ENCODE results near the gene ZNF804A. TPM values are rescaled to one million over a fixed set of nuclear protein-coding genes. Genes with fewer than 3 reads are reported as not detected.

The ZNF804A gene
- total and polyA plus RNA-seq, 2 of the 8 experiments (the other 6 are each of a cell fraction or from before 2014, with no cell fraction given), result 0.02 TPM; not detected in 1

DNA sequence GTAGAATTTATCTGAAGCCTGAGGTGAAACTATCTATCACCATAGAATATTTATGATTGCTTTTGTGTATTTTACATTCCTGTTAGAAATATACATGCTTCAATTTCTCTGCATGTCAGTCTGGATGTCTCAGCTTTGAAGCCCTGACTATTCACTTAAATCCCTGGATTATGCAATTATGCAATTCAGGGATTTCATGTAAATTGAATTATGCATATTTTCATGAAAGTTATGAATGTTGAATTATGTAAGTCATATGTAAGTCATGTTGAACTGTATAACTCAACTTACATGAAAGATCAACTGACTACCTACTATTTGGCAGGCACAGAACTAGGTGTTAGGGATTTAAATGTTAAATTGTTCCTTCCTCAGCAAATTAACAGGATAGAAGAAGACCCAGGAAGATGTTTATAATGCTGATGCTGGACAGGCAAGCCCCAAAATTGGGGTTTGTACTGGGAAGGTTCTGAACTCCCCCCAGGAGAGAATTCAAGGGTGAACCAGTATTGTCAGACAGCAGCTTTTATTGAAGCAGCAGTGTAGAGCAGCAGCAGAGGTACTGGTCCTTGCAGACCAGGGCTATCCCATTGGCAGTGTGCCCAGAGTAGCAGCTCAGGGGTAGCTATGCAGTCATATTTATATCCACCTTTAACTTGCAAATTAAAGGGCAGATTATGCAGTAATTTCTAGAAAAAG is 236.5 kb downstream of the ZNF804A start:
- H3K9me3 ChIP-seq (ENCODE audit: insufficient read depth in 2 of 2, low read depth in 1 of 2, low read length in 1 of 2), result no peaks in the 10 kb centered on the region
- H2AK5ac ChIP-seq (ENCODE audit: low read depth, low read length), result no peak overlapping the region

More for the DNA sequence above, 236.5 kb downstream of the ZNF804A start:
- Histone ChIP-seq H3K79me1 (ENCODE audit: low read depth, low read length) (no peaks in the 10 kb centered on the region), H3K23ac (ENCODE audit: insufficient read length) (no peak overlapping the region), H2BK20ac (ENCODE audit: low read length) (no peak overlapping the region), H4K8ac (ENCODE audit: extremely low read depth, insufficient read depth, low read length) (no peak overlapping the region), H3K4me1 (replicated peaks in 1 of 4; ENCODE audit: control insufficient read depth in 3 of 4, insufficient read depth in 4 of 4, low read length in 3 of 4) (peaks cover 0 to 2% (median 0%) of the 10 kb centered on the region in 4 experiments; a peak in 2 of 7 replicates), H4K91ac (replicated peaks; ENCODE audit: insufficient read length, low read length) (no peak overlapping the region), H2BK120ac (replicated peaks; ENCODE audit: low read depth, low read length) (no peak overlapping the region), H3K14ac (ENCODE audit: insufficient read length) (no peak overlapping the region), H3K18ac (ENCODE audit: extremely low read depth, low read length) (no peak overlapping the region), H2BK15ac (ENCODE audit: low read length) (no peak overlapping the region), H3K27me3 (replicated peaks in 1 of 4; ENCODE audit: control insufficient read depth in 3 of 4, extremely low read depth in 1 of 4, insufficient read depth in 3 of 4, low read length in 3 of 4) (no peaks in the 10 kb centered on the region), H2BK5ac (ENCODE audit: low read depth, low read length) (no peak overlapping the region), H3K23me2 (ENCODE audit: low read depth, low read length) (no peaks in the 10 kb centered on the region), H2BK12ac (ENCODE audit: low read depth, low read length) (no peak overlapping the region), H3K79me2 (ENCODE audit: control insufficient read depth in 1 of 2, insufficient read depth in 2 of 2, low read length in 2 of 2) (no peaks in the 10 kb centered on the region), H3K4me2 (ENCODE audit: insufficient read depth in 1 of 2, low read depth in 2 of 2, low read length in 2 of 2) (no peak overlapping the region), H3K56ac (replicated peaks; ENCODE audit: insufficient read length, low read depth, low read length) (no peak overlapping the region), H4K20me1 (replicated peaks in 1 of 2; ENCODE audit: control insufficient read depth in 1 of 2, insufficient read depth in 2 of 2, low read length in 2 of 2) (no peaks in the 10 kb centered on the region), H3K36me3 (ENCODE audit: control insufficient read depth in 2 of 4, insufficient read depth in 4 of 4, low read length in 3 of 4) (no peaks in the 10 kb centered on the region), H3K27ac (ENCODE audit: low read depth, low read length) (no peak overlapping the region), H4K5ac (ENCODE audit: insufficient read length, low read depth, low read length) (no peak overlapping the region), H2AFZ (ENCODE audit: low read length) (no peak overlapping the region), H3K4me3 (ENCODE audit: extremely low read depth in 1 of 4, insufficient read depth in 2 of 4, low read depth in 3 of 4, low read length in 4 of 4) (no peak overlapping the region), H3K9ac (replicated peaks in 1 of 4; ENCODE audit: extremely low read depth in 1 of 4, low read depth in 3 of 4, low read length in 3 of 4) (no peak overlapping the region), H3K4ac (replicated peaks; ENCODE audit: insufficient read length, low read depth, low read length) (no peak overlapping the region)
- no peak for DNase-seq (ENCODE audit: low read depth in 1 of 2, low spot score in 2 of 2)
- POLR2A ChIA-PET (ENCODE audit: partially characterized antibody), result no interaction called here
- CTCF ChIA-PET (ENCODE audit: partially characterized antibody), result no interaction called here
- no peak for FAIRE-seq
- TF ChIP-seq EZH2 (IDR thresholded peaks at IDR 0.05; ENCODE audit: low read depth, low read length, severe bottlenecking) (no peak), HDAC2 (IDR thresholded peaks at IDR 0.05; ENCODE audit: borderline replicate concordance in 1 of 2, low read depth in 2 of 2, low read length in 2 of 2) (no peak), MAFK (IDR thresholded peaks at IDR 0.05; ENCODE audit: low read depth, low read length) (no peak), CTBP2 (IDR thresholded peaks at IDR 0.05; ENCODE audit: borderline replicate concordance, insufficient read depth, insufficient read length, low read length) (no peak), TEAD4 (IDR thresholded peaks at IDR 0.05; ENCODE audit: low read depth, low read length) (no peak)
- TF ChIP-seq, protein P1, sequence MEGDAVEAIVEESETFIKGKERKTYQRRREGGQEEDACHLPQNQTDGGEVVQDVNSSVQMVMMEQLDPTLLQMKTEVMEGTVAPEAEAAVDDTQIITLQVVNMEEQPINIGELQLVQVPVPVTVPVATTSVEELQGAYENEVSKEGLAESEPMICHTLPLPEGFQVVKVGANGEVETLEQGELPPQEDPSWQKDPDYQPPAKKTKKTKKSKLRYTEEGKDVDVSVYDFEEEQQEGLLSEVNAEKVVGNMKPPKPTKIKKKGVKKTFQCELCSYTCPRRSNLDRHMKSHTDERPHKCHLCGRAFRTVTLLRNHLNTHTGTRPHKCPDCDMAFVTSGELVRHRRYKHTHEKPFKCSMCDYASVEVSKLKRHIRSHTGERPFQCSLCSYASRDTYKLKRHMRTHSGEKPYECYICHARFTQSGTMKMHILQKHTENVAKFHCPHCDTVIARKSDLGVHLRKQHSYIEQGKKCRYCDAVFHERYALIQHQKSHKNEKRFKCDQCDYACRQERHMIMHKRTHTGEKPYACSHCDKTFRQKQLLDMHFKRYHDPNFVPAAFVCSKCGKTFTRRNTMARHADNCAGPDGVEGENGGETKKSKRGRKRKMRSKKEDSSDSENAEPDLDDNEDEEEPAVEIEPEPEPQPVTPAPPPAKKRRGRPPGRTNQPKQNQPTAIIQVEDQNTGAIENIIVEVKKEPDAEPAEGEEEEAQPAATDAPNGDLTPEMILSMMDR (IDR thresholded peaks at IDR 0.05; ENCODE audit: control extremely low read depth in 1 of 3, insufficient read depth in 1 of 3, low read depth in 1 of 3, low read length in 3 of 3), result no peak

All from H1 (cell line).